ENCODE results near the gene MTG2. TPM values are rescaled to one million over a fixed set of nuclear protein-coding genes. Genes with fewer than 3 reads are reported as not detected.

Gene MTG2
- total and polyA plus RNA-seq, 2 of the 13 experiments (the other 11 are each of a cell fraction or from before 2014, with no cell fraction given): 20.4 to 37.8 TPM

GRCh38 chr20:62227591-62227976 is 44.8 kb downstream of the MTG2 start (continued):
- TF ChIP-seq ZBTB40 (IDR thresholded peaks at IDR 0.05) (no peak), ZBTB40 (CRISPR knock-in tag; IDR thresholded peaks at IDR 0.05) (0 out of 2 replicates have a peak, but pooled peaks have one; percentile 47), GMEB1 (CRISPR knock-in tag; IDR thresholded peaks at IDR 0.05; ENCODE audit: borderline replicate concordance) (no peak), ZNF17 (CRISPR knock-in tag; IDR thresholded peaks at IDR 0.05) (no peak), CTCF (CRISPR knock-in tag; IDR thresholded peaks at IDR 0.05) (no peak; the same call in 1 of the 2 replicates), ATF7 (IDR thresholded peaks at IDR 0.05) (no peak), ATF7 (CRISPR knock-in tag; IDR thresholded peaks at IDR 0.05) (0 out of 2 replicates have a peak, but pooled peaks have one; percentile 22), AHDC1 (CRISPR knock-in tag; IDR thresholded peaks at IDR 0.05; ENCODE audit: borderline replicate concordance) (no peak), MLX (CRISPR knock-in tag; IDR thresholded peaks at IDR 0.05) (0 out of 2 replicates have a peak, but pooled peaks have one; percentile 66)

Data from HepG2 (cell line).